GM23338 (cell line): Measurements from ENCODE around the gene EED.

Experiments used
- CREB1 ChIP-seq: fragments of 250-450 bp; sonication (Bioruptor Pico); IDR thresholded peaks from 2 replicates; pipeline ENCODE4 v1.5.0; 2020; ENCODE audit warnings: low read depth, mild to moderate bottlenecking, moderate library complexity
- EZH2 ChIP-seq: fragments of 200-600 bp; sonication (generic); IDR thresholded peaks from one replicate; pipeline ENCODE4 v1.8.0; 2017; ENCODE audit warnings: antibody characterized with exemption, mild to moderate bottlenecking, low read depth; ENCODE audit not compliant: unreplicated experiment
- EZH2phosphoT487 ChIP-seq: fragments of 200-600 bp; sonication (generic); IDR thresholded peaks from one replicate; pipeline ENCODE4 v1.8.1; 2018; ENCODE audit warnings: antibody characterized with exemption; ENCODE audit not compliant: unreplicated experiment
- JUNB ChIP-seq: IDR thresholded peaks from one replicate; pipeline ENCODE4 v1.6.1; 2016; ENCODE audit warnings: antibody characterized with exemption; ENCODE audit not compliant: unreplicated experiment
- NANOG ChIP-seq: IDR thresholded peaks from 2 replicates; pipeline ENCODE4 v1.6.1; 2016; ENCODE audit warnings: antibody characterized with exemption, borderline replicate concordance
- POLR2AphosphoS5 ChIP-seq: IDR thresholded peaks from 2 replicates; pipeline ENCODE4 v1.6.1; 2016; ENCODE audit warnings: antibody characterized with exemption, low read depth
- STAT1 ChIP-seq: IDR thresholded peaks from one replicate; pipeline ENCODE4 v1.6.1; 2016; ENCODE audit warnings: antibody characterized with exemption; ENCODE audit not compliant: unreplicated experiment
- ZNF114 ChIP-seq: fragments of 250-450 bp; sonication (Bioruptor Pico); IDR thresholded peaks from 2 replicates; pipeline ENCODE4 v1.5.0; 2020; ENCODE audit warnings: mild to moderate bottlenecking, moderate library complexity
- ZNF331 ChIP-seq: fragments of 250-450 bp; sonication (Bioruptor Pico); IDR thresholded peaks from 2 replicates; pipeline ENCODE4 v1.5.0; 2020; ENCODE audit warnings: low read depth, mild to moderate bottlenecking, moderate library complexity
- TF ChIP-seq, protein P1 (sequence below), 2 experiments: fragments of 200-600 bp in 1 of 2; sonication (generic) in 1 of 2; conservative IDR thresholded peaks; 2 replicates each; pipeline versions ENCODE4 v1.5.1 to v1.6.1; 2016 to 2017; ENCODE audit warnings: antibody characterized with exemption in 2 of 2, low read depth in 2 of 2, mild to moderate bottlenecking in 2 of 2, moderate library complexity in 1 of 2
- TF ChIP-seq, protein P2 (sequence below): IDR thresholded peaks from one replicate; pipeline ENCODE4 v1.6.1; 2018; ENCODE audit warnings: antibody characterized with exemption; ENCODE audit not compliant: unreplicated experiment

DNA sequence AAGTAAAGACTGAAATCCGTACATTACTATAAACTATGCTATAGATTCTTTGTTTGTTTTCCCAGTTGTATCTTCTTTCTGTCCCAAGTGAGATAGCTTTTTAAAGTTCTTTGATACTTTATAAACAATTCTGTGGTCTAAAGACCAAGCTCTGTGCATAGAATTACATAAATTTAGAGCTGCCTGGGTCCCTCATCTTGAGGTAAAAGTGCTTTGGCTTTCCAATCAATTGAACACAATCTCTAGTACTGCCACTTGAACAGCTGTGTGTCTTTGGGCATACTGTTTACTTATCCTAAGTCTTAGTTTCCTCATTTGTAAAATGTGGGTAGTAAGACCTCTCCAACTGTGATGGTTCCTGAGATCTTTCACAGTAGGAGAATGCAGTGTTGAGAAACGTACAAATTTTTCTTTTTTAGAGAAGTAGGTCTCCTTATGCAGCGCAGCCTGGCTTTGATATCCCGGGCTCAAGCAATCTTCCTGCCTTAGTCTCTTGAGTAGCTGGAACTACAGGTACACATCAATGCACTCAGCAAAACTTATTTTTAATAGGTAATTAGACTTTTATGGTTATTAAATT, 2.5 kb upstream of the EED start:
- TF ChIP-seq EZH2phosphoT487, result no peak
- no peak for TF ChIP-seq POLR2AphosphoS5
- no peak for TF ChIP-seq JUNB
- TF ChIP-seq, protein P1, sequence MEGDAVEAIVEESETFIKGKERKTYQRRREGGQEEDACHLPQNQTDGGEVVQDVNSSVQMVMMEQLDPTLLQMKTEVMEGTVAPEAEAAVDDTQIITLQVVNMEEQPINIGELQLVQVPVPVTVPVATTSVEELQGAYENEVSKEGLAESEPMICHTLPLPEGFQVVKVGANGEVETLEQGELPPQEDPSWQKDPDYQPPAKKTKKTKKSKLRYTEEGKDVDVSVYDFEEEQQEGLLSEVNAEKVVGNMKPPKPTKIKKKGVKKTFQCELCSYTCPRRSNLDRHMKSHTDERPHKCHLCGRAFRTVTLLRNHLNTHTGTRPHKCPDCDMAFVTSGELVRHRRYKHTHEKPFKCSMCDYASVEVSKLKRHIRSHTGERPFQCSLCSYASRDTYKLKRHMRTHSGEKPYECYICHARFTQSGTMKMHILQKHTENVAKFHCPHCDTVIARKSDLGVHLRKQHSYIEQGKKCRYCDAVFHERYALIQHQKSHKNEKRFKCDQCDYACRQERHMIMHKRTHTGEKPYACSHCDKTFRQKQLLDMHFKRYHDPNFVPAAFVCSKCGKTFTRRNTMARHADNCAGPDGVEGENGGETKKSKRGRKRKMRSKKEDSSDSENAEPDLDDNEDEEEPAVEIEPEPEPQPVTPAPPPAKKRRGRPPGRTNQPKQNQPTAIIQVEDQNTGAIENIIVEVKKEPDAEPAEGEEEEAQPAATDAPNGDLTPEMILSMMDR (conservative IDR thresholded peaks at IDR 0.05; ENCODE audit: low read depth in 2 of 2), result no peak
- TF ChIP-seq CREB1, result no peak
- no peak for TF ChIP-seq EZH2
- TF ChIP-seq, protein P2, sequence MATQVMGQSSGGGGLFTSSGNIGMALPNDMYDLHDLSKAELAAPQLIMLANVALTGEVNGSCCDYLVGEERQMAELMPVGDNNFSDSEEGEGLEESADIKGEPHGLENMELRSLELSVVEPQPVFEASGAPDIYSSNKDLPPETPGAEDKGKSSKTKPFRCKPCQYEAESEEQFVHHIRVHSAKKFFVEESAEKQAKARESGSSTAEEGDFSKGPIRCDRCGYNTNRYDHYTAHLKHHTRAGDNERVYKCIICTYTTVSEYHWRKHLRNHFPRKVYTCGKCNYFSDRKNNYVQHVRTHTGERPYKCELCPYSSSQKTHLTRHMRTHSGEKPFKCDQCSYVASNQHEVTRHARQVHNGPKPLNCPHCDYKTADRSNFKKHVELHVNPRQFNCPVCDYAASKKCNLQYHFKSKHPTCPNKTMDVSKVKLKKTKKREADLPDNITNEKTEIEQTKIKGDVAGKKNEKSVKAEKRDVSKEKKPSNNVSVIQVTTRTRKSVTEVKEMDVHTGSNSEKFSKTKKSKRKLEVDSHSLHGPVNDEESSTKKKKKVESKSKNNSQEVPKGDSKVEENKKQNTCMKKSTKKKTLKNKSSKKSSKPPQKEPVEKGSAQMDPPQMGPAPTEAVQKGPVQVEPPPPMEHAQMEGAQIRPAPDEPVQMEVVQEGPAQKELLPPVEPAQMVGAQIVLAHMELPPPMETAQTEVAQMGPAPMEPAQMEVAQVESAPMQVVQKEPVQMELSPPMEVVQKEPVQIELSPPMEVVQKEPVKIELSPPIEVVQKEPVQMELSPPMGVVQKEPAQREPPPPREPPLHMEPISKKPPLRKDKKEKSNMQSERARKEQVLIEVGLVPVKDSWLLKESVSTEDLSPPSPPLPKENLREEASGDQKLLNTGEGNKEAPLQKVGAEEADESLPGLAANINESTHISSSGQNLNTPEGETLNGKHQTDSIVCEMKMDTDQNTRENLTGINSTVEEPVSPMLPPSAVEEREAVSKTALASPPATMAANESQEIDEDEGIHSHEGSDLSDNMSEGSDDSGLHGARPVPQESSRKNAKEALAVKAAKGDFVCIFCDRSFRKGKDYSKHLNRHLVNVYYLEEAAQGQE, result no peak
- no peak for TF ChIP-seq ZNF114
- no peak for TF ChIP-seq ZNF331
- no peak for TF ChIP-seq STAT1
- TF ChIP-seq NANOG, result no peak
